SK-N-SH (cell line): ENCODE measurements around the gene LKAAEAR1. TPM values are rescaled to one million over a fixed set of nuclear protein-coding genes. Genes with fewer than 3 reads are reported as not detected.

ENCODE experiments used
- CTCF ChIA-PET: fragments of 300-600, 350-600 bp; formaldehyde crosslinking; extraction: SDS; loops from one replicate; lab custom pipeline; 2021; lab: Yijun Ruan, JAX
- POLR2A ChIA-PET: fragments of 350-600 bp; sonication (Branson Sonifier 250); formaldehyde crosslinking; extraction: SDS; loops from one replicate; lab custom pipeline; 2020; ENCODE audit warnings: antibody characterized with exemption, inconsistent platforms; lab: Yijun Ruan, JAX
- DNase-seq: peaks from one replicate; pipeline ENCODE4 v3.0.0; 2012
- H2AFZ ChIP-seq: fragments of 200-600 bp; sonication (generic); 2 replicates; pipeline ENCODE4 v1.8.1; 2016; ENCODE audit warnings: antibody characterized with exemption, mild to moderate bottlenecking, low read depth
- H3F3A ChIP-seq: fragments of 200-600 bp; sonication (generic); replicated peaks from 2 replicates; pipeline ENCODE3; 2016; ENCODE audit warnings: antibody characterized with exemption, mild to moderate bottlenecking; ENCODE audit not compliant: insufficient read depth
- H3K27ac ChIP-seq, 2 experiments: fragments of 200-500 bp in 1 of 2; fragments of 200-600 bp in 1 of 2; sonication (Bioruptor generic) in 1 of 2; sonication (generic), shearing (Covaris generic) in 1 of 2; 2 replicates each; pipeline versions ENCODE4 v1.5.1 to v1.6.1; 2014 to 2016; ENCODE audit warnings: low read depth in 2 of 2, inconsistent platforms in 1 of 2, low read length in 1 of 2, mild to moderate bottlenecking in 1 of 2, mixed read lengths in 1 of 2
- H3K27me3 ChIP-seq: fragments of 200-600 bp; sonication (generic), shearing (Covaris generic); 2 replicates; pipeline ENCODE4 v1.6.1; 2016; ENCODE audit warnings: mixed run types; ENCODE audit not compliant: insufficient read depth
- H3K36me3 ChIP-seq, 2 experiments: fragments of 200-500 bp in 1 of 2; fragments of 200-600 bp in 1 of 2; sonication (Bioruptor generic) in 1 of 2; sonication (generic) in 1 of 2; replicated peaks in 1 of 2; 2 replicates each; pipeline versions ENCODE3 to v1.5.1; 2014 to 2016; ENCODE audit warnings: low read length in 1 of 2, mild to moderate bottlenecking in 1 of 2; ENCODE audit not compliant: insufficient read depth in 2 of 2, control insufficient read depth in 1 of 2
- H3K4me1 ChIP-seq, 2 experiments: fragments of 200-500 bp in 1 of 2; fragments of 200-600 bp in 1 of 2; sonication (Bioruptor generic) in 1 of 2; sonication (generic), shearing (Covaris generic) in 1 of 2; 2 replicates each; pipeline versions ENCODE4 v1.5.1 to v1.6.1; 2014 to 2016; ENCODE audit warnings: low read depth in 1 of 2, low read length in 1 of 2, mixed run types in 1 of 2; ENCODE audit not compliant: insufficient read depth in 2 of 2, control insufficient read depth in 1 of 2
- H3K4me2 ChIP-seq: fragments of 200-600 bp; sonication (generic), shearing (Covaris generic); 2 replicates; pipeline ENCODE4 v1.6.1; 2017; ENCODE audit warnings: mixed run types
- H3K4me3 ChIP-seq, 2 experiments: fragments of 200-500 bp in 1 of 2; fragments of 200-600 bp in 1 of 2; sonication (Bioruptor generic) in 1 of 2; sonication (generic), shearing (Covaris generic) in 1 of 2; 2 replicates each; pipeline versions ENCODE4 v1.5.1 to v1.8.1; 2014 to 2016; ENCODE audit warnings: low read depth in 2 of 2, inconsistent platforms in 1 of 2, low read length in 1 of 2, mild to moderate bottlenecking in 1 of 2, mixed read lengths in 1 of 2, moderate library complexity in 1 of 2
- H3K79me2 ChIP-seq: fragments of 200-600 bp; sonication (generic); 2 replicates; pipeline ENCODE4 v1.8.1; 2017; ENCODE audit warnings: mild to moderate bottlenecking; ENCODE audit not compliant: insufficient read depth
- H3K9ac ChIP-seq: fragments of 200-600 bp; sonication (generic); 2 replicates; pipeline ENCODE4 v1.6.1; 2017; ENCODE audit warnings: mixed run types
- H3K9me2 ChIP-seq: fragments of 200-600 bp; sonication (generic); 2 replicates; pipeline ENCODE4 v1.6.1; 2017; ENCODE audit warnings: mixed run types
- H3K9me3 ChIP-seq: fragments of 200-600 bp; sonication (generic); 2 replicates; pipeline ENCODE4 v1.6.1; 2017; ENCODE audit warnings: mixed run types, mild to moderate bottlenecking, moderate library complexity
- H4K20me1 ChIP-seq: fragments of 200-600 bp; sonication (generic); 2 replicates; pipeline ENCODE4 v1.6.1; 2017; ENCODE audit warnings: mild to moderate bottlenecking, mixed run types; ENCODE audit not compliant: insufficient read depth
- CHD2 ChIP-seq: fragments of 150-350 bp; IDR thresholded peaks from 2 replicates; pipeline ENCODE4 v1.6.1; 2018; ENCODE audit warnings: low read length; ENCODE audit not compliant: partially characterized antibody
- ELF1 ChIP-seq: IDR thresholded peaks from 2 replicates; pipeline ENCODE4 v1.4.0; 2012
- EP300 ChIP-seq, 2 experiments: IDR thresholded peaks; 2 replicates each; pipeline versions ENCODE4 v1.4.0 to v1.6.1; 2012; ENCODE audit warnings: borderline replicate concordance in 1 of 2, low read depth in 1 of 2, low read length in 1 of 2
- FOSL2 ChIP-seq: IDR thresholded peaks from 2 replicates; pipeline ENCODE4 v1.4.0; 2012; ENCODE audit warnings: low read depth, mild to moderate bottlenecking, moderate library complexity, borderline replicate concordance
- FOXJ3 ChIP-seq: sonication (generic); formaldehyde crosslinking; IDR thresholded peaks from 2 replicates; pipeline ENCODE4 v1.5.1; 2020; ENCODE audit warnings: mild to moderate bottlenecking, missing genetic modification reagents
- GATA2 ChIP-seq: sonication (generic); formaldehyde crosslinking; IDR thresholded peaks from 2 replicates; pipeline ENCODE4 v1.5.0; 2020; ENCODE audit warnings: mild to moderate bottlenecking, missing genetic modification reagents
- JUND ChIP-seq: IDR thresholded peaks from 2 replicates; pipeline ENCODE4 v1.4.0; 2012
- MEF2A ChIP-seq: IDR thresholded peaks from 2 replicates; pipeline ENCODE4 v1.4.0; 2012; ENCODE audit warnings: low read depth, borderline replicate concordance
- NFIC ChIP-seq: IDR thresholded peaks from 2 replicates; pipeline ENCODE4 v1.4.0; 2012; ENCODE audit warnings: borderline replicate concordance
- RCOR1 ChIP-seq: fragments of 150-350 bp; IDR thresholded peaks from 2 replicates; pipeline ENCODE4 v1.6.1; 2017; ENCODE audit warnings: antibody characterized with exemption, low read length
- SIN3A ChIP-seq: IDR thresholded peaks from 2 replicates; pipeline ENCODE4 v1.6.1; 2012; ENCODE audit warnings: low read depth, mild to moderate bottlenecking, low read length, moderate library complexity, borderline replicate concordance
- TEAD4 ChIP-seq: IDR thresholded peaks from 2 replicates; pipeline ENCODE4 v1.4.0; 2012; ENCODE audit warnings: mild to moderate bottlenecking, borderline replicate concordance; ENCODE audit not compliant: insufficient read depth
- YY1 ChIP-seq: IDR thresholded peaks from 2 replicates; pipeline ENCODE4 v1.4.0; 2012; ENCODE audit warnings: low read depth, mild to moderate bottlenecking
- WGBS: methylation state at CpG from one replicate; pipeline ENCODE4 v1.1.6; 2017; ENCODE audit warnings: low lambda C conversion rate; 5-methylcytosine and 5-hydroxymethylcytosine counted together
- polyA plus RNA-seq, 3 experiments: library from polyadenylated mRNA; depleted of rRNA; stranded (reverse); fragments of >200 nt; gene quantifications; 2 replicates each; pipeline ENCODE4 v1.2.3, GENCODE V29; 2012
- TF ChIP-seq, protein P1 (sequence below): fragments of 150-350 bp; IDR thresholded peaks from 2 replicates; pipeline ENCODE4 v1.6.1; 2016; ENCODE audit warnings: mild to moderate bottlenecking, low read depth, low read length
- TF ChIP-seq, protein P2 (sequence below): fragments of 200-600 bp; sonication (generic); IDR thresholded peaks from 2 replicates; pipeline ENCODE4 v1.6.1; 2017; ENCODE audit warnings: antibody characterized with exemption, mild to moderate bottlenecking, moderate library complexity
- TF ChIP-seq, protein P3 (sequence below): IDR thresholded peaks from 2 replicates; pipeline ENCODE4; 2012
- TF ChIP-seq, protein P4 (sequence below): IDR thresholded peaks from 2 replicates; pipeline ENCODE4 v1.6.1; 2012; ENCODE audit warnings: mild to moderate bottlenecking, low read depth, low read length, moderate library complexity
- TF ChIP-seq, protein P5 (sequence below): IDR thresholded peaks from 2 replicates; pipeline ENCODE4 v1.4.0; 2012; ENCODE audit warnings: low read depth, borderline replicate concordance

Gene LKAAEAR1
- polyA plus RNA-seq, 1 of the 3 experiments (the other 2 are of a cell fraction), result 0.71 TPM

DNA sequence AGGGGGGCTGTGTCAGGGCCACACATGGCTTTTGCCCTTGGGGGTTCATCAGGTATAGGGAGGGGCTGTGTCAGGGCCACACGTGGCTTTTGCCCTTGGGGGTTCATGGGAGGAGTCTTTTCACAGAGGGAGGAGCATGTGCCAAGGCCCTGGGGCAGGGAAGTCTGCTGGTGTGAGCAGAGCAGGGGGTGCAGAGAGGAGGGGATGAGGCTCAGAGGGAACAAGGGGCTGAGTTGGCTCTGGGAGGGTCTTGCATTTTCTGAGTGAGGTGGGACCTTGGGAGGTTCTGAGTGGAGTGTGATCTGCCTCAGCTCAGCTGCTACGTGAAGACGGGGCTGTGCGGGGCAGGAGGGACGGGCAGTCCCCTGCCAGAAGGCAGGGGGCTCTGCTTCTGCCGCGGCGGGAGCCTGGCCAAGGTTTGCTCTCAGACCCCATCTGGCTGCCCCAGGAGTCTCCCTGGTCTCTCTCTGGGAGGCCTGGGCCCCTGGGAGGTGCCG, 28.8 kb downstream of the LKAAEAR1 start:
- no peaks in the 10 kb centered on the region for H3K36me3 ChIP-seq
- no peak overlapping the region for H3K27ac ChIP-seq
- ChIA-PET POLR2A (interaction anchor here (1.4 kb wide), 1 partner anchor 24 kb away, joined by 3 read pairs; the partner anchor contains the start of gene RGS19), CTCF (interaction anchor here (7.8 kb wide), 1 partner anchor 17 kb away, joined by 85 read pairs; no protein-coding TSS in a partner anchor)
- no peak overlapping the region for H3K4me3 ChIP-seq
- peaks cover 0 to 10% of the 10 kb centered on the region in 2 experiments; a peak in 1 of 4 replicates for H3K4me1 ChIP-seq
- no peaks in the 10 kb centered on the region for H4K20me1 ChIP-seq
- H3K9me2 ChIP-seq, result no peaks in the 10 kb centered on the region
- H3K9me3 ChIP-seq, result no peaks in the 10 kb centered on the region
- H3K27me3 ChIP-seq, result no peaks in the 10 kb centered on the region
- DNase-seq, result no peak
- no peak overlapping the region for H3K4me2 ChIP-seq
- no peak overlapping the region for H2AFZ ChIP-seq
- H3F3A ChIP-seq, result no peaks in the 10 kb centered on the region
- no peak overlapping the region for H3K9ac ChIP-seq
- TF ChIP-seq SIN3A (no peak), MEF2A (no peak), RCOR1 (no peak), FOXJ3 (CRISPR knock-in tag) (no peak), CHD2 (no peak), JUND (no peak), ELF1 (no peak), YY1 (no peak), FOSL2 (no peak), GATA2 (no peak), NFIC (no peak), TEAD4 (no peak), EP300 (IDR thresholded peaks at IDR 0.05; ENCODE audit: borderline replicate concordance in 1 of 2, low read depth in 1 of 2, low read length in 1 of 2) (no peak)
- TF ChIP-seq, protein P1, sequence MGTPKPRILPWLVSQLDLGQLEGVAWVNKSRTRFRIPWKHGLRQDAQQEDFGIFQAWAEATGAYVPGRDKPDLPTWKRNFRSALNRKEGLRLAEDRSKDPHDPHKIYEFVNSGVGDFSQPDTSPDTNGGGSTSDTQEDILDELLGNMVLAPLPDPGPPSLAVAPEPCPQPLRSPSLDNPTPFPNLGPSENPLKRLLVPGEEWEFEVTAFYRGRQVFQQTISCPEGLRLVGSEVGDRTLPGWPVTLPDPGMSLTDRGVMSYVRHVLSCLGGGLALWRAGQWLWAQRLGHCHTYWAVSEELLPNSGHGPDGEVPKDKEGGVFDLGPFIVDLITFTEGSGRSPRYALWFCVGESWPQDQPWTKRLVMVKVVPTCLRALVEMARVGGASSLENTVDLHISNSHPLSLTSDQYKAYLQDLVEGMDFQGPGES, result no peak
- TF ChIP-seq, protein P2, sequence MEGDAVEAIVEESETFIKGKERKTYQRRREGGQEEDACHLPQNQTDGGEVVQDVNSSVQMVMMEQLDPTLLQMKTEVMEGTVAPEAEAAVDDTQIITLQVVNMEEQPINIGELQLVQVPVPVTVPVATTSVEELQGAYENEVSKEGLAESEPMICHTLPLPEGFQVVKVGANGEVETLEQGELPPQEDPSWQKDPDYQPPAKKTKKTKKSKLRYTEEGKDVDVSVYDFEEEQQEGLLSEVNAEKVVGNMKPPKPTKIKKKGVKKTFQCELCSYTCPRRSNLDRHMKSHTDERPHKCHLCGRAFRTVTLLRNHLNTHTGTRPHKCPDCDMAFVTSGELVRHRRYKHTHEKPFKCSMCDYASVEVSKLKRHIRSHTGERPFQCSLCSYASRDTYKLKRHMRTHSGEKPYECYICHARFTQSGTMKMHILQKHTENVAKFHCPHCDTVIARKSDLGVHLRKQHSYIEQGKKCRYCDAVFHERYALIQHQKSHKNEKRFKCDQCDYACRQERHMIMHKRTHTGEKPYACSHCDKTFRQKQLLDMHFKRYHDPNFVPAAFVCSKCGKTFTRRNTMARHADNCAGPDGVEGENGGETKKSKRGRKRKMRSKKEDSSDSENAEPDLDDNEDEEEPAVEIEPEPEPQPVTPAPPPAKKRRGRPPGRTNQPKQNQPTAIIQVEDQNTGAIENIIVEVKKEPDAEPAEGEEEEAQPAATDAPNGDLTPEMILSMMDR, result no peak
- TF ChIP-seq, protein P3, sequence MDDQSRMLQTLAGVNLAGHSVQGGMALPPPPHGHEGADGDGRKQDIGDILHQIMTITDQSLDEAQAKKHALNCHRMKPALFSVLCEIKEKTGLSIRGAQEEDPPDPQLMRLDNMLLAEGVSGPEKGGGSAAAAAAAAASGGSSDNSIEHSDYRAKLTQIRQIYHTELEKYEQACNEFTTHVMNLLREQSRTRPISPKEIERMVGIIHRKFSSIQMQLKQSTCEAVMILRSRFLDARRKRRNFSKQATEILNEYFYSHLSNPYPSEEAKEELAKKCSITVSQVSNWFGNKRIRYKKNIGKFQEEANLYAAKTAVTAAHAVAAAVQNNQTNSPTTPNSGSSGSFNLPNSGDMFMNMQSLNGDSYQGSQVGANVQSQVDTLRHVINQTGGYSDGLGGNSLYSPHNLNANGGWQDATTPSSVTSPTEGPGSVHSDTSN, result no peak
- TF ChIP-seq, protein P4, sequence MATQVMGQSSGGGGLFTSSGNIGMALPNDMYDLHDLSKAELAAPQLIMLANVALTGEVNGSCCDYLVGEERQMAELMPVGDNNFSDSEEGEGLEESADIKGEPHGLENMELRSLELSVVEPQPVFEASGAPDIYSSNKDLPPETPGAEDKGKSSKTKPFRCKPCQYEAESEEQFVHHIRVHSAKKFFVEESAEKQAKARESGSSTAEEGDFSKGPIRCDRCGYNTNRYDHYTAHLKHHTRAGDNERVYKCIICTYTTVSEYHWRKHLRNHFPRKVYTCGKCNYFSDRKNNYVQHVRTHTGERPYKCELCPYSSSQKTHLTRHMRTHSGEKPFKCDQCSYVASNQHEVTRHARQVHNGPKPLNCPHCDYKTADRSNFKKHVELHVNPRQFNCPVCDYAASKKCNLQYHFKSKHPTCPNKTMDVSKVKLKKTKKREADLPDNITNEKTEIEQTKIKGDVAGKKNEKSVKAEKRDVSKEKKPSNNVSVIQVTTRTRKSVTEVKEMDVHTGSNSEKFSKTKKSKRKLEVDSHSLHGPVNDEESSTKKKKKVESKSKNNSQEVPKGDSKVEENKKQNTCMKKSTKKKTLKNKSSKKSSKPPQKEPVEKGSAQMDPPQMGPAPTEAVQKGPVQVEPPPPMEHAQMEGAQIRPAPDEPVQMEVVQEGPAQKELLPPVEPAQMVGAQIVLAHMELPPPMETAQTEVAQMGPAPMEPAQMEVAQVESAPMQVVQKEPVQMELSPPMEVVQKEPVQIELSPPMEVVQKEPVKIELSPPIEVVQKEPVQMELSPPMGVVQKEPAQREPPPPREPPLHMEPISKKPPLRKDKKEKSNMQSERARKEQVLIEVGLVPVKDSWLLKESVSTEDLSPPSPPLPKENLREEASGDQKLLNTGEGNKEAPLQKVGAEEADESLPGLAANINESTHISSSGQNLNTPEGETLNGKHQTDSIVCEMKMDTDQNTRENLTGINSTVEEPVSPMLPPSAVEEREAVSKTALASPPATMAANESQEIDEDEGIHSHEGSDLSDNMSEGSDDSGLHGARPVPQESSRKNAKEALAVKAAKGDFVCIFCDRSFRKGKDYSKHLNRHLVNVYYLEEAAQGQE, result no peak
- TF ChIP-seq, protein P5, sequence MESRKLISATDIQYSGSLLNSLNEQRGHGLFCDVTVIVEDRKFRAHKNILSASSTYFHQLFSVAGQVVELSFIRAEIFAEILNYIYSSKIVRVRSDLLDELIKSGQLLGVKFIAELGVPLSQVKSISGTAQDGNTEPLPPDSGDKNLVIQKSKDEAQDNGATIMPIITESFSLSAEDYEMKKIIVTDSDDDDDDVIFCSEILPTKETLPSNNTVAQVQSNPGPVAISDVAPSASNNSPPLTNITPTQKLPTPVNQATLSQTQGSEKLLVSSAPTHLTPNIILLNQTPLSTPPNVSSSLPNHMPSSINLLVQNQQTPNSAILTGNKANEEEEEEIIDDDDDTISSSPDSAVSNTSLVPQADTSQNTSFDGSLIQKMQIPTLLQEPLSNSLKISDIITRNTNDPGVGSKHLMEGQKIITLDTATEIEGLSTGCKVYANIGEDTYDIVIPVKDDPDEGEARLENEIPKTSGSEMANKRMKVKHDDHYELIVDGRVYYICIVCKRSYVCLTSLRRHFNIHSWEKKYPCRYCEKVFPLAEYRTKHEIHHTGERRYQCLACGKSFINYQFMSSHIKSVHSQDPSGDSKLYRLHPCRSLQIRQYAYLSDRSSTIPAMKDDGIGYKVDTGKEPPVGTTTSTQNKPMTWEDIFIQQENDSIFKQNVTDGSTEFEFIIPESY, result no peak
- WGBS, result 59% methylated on average over 3 of the region's 9 CpGs
- H3K79me2 ChIP-seq, result no peaks in the 10 kb centered on the region
